ENCODE data around the gene GSK3A.

GSK3A gene

DNA sequence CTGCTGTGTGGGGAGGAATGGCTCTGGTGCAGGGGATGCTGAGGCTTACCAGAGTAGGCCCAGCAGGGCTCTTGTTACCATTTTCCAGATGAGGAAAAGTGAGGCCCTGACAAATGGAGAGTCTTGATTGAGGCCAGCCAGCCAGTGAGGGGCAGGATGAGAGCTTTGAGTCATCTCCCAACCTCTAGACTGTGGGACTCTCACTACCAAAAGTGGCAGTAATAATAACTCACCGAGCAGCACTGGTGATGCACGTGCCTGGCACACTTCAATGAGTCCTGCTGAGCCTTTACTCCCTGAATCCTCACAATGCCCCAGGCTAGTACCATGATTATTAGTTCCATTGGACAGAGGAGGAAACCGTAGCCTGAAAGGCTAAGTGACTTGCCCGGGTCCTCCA, 34.4 kb upstream of the GSK3A start:
- ChIA-PET CTCF (interaction anchor here (0.9 to 7.5 kb wide), 3 partner anchors 30 to 100 kb away, joined by 3 to 276 read pairs (median 3); partner anchors contain the start of gene GSK3A), POLR2A (interaction anchor here (1.4 to 12.3 kb wide), 2 partner anchors 8 to 30 kb away, joined by 6 to 242 read pairs; partner anchors contain the start of genes CIC and GSK3A)
- peaks cover 5 to 42% of the 10 kb centered on the region in 2 experiments for H3K36me3 ChIP-seq (ENCODE audit: control insufficient read depth in 2 of 2, insufficient read depth in 1 of 2, low read length in 2 of 2)
- TF ChIP-seq GLIS2 (tag by site-specific recombination; IDR thresholded peaks at IDR 0.05) (no peak), ZNF324 (tag by site-specific recombination; IDR thresholded peaks at IDR 0.05) (no peak), ZNF701 (tag by site-specific recombination; IDR thresholded peaks at IDR 0.05) (no peak), KLF8 (tag by site-specific recombination; IDR thresholded peaks at IDR 0.05) (0 out of 2 replicates have a peak, but pooled peaks have one; percentile 19), YY1 (tag by site-specific recombination; IDR thresholded peaks at IDR 0.05) (no peak), ZNF221 (tag by site-specific recombination; IDR thresholded peaks at IDR 0.05; ENCODE audit: borderline replicate concordance) (no peak), SP7 (tag by site-specific recombination; IDR thresholded peaks at IDR 0.05) (peak; percentile 81), ZNF514 (tag by site-specific recombination; IDR thresholded peaks at IDR 0.05) (no peak), ZNF660 (tag by site-specific recombination; IDR thresholded peaks at IDR 0.05) (no peak), ZIC2 (tag by site-specific recombination; IDR thresholded peaks at IDR 0.05) (peak; percentile 12; the same call in 1 of the 2 replicates), PRDM1 (tag by site-specific recombination; IDR thresholded peaks at IDR 0.05) (peak; percentile 81)
- TF ChIP-seq, protein P1, sequence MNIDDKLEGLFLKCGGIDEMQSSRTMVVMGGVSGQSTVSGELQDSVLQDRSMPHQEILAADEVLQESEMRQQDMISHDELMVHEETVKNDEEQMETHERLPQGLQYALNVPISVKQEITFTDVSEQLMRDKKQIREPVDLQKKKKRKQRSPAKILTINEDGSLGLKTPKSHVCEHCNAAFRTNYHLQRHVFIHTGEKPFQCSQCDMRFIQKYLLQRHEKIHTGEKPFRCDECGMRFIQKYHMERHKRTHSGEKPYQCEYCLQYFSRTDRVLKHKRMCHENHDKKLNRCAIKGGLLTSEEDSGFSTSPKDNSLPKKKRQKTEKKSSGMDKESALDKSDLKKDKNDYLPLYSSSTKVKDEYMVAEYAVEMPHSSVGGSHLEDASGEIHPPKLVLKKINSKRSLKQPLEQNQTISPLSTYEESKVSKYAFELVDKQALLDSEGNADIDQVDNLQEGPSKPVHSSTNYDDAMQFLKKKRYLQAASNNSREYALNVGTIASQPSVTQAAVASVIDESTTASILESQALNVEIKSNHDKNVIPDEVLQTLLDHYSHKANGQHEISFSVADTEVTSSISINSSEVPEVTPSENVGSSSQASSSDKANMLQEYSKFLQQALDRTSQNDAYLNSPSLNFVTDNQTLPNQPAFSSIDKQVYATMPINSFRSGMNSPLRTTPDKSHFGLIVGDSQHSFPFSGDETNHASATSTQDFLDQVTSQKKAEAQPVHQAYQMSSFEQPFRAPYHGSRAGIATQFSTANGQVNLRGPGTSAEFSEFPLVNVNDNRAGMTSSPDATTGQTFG (tag by site-specific recombination; IDR thresholded peaks at IDR 0.05; ENCODE audit: borderline replicate concordance), result no peak
- TF ChIP-seq, protein P2, sequence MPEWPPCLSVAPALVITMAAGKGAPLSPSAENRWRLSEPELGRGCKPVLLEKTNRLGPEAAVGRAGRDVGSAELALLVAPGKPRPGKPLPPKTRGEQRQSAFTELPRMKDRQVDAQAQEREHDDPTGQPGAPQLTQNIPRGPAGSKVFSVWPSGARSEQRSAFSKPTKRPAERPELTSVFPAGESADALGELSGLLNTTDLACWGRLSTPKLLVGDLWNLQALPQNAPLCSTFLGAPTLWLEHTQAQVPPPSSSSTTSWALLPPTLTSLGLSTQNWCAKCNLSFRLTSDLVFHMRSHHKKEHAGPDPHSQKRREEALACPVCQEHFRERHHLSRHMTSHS (tag by site-specific recombination; IDR thresholded peaks at IDR 0.05), result no peak
- 0 out of 2 replicates have a peak overlapping the region, but pooled peaks have one; percentile 7 for H3K27ac ChIP-seq (ENCODE audit: extremely low read depth, low read depth, low read length)
- H3K4me3 ChIP-seq (ENCODE audit: low read depth, low read length), result no peak overlapping the region
- peaks cover 22% of the 10 kb centered on the region for H3K4me1 ChIP-seq (ENCODE audit: control insufficient read depth, insufficient read depth, low read length)
- H3K9me3 ChIP-seq (ENCODE audit: control insufficient read depth, insufficient read depth, low read depth, low read length), result no peaks in the 10 kb centered on the region

DNA sequence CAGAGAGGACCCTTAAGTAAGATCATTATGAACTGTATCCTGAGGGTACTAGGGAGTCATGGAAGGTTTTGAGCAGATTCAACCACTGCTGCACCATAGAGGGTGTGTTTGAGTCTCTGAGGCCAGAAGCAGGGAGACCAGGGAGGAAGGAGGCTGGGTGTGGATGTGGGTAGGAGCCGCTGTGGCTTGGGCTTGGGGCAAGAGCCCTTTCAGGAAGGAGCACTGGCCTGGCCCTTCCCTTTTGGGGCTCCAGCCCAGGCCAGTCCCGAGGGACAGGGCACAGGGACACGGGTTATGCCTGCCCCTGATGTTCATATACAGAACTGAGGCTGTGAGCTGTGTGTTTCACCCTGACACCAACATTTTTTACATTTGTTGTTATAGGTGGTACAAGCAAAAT, 33.9 kb upstream of the GSK3A start:
- POLR2A ChIA-PET, result interaction anchor here (12.3 kb wide), 1 partner anchor 29 kb away, joined by 242 read pairs; the partner anchor contains the start of gene GSK3A
- CTCF ChIA-PET, result interaction anchor here (0.9 to 7.5 kb wide), 3 partner anchors 29 to 99 kb away, joined by 3 to 276 read pairs (median 3); partner anchors contain the start of gene GSK3A
- Histone ChIP-seq H3K36me3 (ENCODE audit: control insufficient read depth in 2 of 2, insufficient read depth in 1 of 2, low read length in 2 of 2) (peaks cover 5 to 47% of the 10 kb centered on the region in 2 experiments), H3K9me3 (ENCODE audit: control insufficient read depth, insufficient read depth, low read depth, low read length) (no peaks in the 10 kb centered on the region), H3K4me1 (ENCODE audit: control insufficient read depth, insufficient read depth, low read length) (peaks cover 17% of the 10 kb centered on the region), H3K27ac (ENCODE audit: extremely low read depth, low read depth, low read length) (0 out of 2 replicates have a peak overlapping the region, but pooled peaks have one; percentile 44), H3K4me3 (ENCODE audit: low read depth, low read length) (no peak overlapping the region)
- TF ChIP-seq, protein P3, sequence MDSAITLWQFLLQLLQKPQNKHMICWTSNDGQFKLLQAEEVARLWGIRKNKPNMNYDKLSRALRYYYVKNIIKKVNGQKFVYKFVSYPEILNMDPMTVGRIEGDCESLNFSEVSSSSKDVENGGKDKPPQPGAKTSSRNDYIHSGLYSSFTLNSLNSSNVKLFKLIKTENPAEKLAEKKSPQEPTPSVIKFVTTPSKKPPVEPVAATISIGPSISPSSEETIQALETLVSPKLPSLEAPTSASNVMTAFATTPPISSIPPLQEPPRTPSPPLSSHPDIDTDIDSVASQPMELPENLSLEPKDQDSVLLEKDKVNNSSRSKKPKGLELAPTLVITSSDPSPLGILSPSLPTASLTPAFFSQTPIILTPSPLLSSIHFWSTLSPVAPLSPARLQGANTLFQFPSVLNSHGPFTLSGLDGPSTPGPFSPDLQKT (IDR thresholded peaks at IDR 0.05; ENCODE audit: borderline replicate concordance, low read depth, low read length), result no peak
- TF ChIP-seq ZNF133 (tag by site-specific recombination; IDR thresholded peaks at IDR 0.05) (no peak), ZNF16 (tag by site-specific recombination; IDR thresholded peaks at IDR 0.05; ENCODE audit: low read depth) (peak; percentile 82), ZNF214 (tag by site-specific recombination; IDR thresholded peaks at IDR 0.05; ENCODE audit: borderline replicate concordance) (no peak), ZNF610 (tag by site-specific recombination; IDR thresholded peaks at IDR 0.05; ENCODE audit: borderline replicate concordance) (no peak)
- TF ChIP-seq, protein P4, sequence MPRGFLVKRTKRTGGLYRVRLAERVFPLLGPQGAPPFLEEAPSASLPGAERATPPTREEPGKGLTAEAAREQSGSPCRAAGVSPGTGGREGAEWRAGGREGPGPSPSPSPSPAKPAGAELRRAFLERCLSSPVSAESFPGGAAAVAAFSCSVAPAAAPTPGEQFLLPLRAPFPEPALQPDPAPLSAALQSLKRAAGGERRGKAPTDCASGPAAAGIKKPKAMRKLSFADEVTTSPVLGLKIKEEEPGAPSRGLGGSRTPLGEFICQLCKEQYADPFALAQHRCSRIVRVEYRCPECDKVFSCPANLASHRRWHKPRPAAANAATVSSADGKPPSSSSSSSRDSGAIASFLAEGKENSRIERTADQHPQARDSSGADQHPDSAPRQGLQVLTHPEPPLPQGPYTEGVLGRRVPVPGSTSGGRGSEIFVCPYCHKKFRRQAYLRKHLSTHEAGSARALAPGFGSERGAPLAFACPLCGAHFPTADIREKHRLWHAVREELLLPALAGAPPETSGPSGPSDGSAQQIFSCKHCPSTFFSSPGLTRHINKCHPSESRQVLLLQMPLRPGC (tag by site-specific recombination; IDR thresholded peaks at IDR 0.05), result no peak
- TF ChIP-seq, protein P5, sequence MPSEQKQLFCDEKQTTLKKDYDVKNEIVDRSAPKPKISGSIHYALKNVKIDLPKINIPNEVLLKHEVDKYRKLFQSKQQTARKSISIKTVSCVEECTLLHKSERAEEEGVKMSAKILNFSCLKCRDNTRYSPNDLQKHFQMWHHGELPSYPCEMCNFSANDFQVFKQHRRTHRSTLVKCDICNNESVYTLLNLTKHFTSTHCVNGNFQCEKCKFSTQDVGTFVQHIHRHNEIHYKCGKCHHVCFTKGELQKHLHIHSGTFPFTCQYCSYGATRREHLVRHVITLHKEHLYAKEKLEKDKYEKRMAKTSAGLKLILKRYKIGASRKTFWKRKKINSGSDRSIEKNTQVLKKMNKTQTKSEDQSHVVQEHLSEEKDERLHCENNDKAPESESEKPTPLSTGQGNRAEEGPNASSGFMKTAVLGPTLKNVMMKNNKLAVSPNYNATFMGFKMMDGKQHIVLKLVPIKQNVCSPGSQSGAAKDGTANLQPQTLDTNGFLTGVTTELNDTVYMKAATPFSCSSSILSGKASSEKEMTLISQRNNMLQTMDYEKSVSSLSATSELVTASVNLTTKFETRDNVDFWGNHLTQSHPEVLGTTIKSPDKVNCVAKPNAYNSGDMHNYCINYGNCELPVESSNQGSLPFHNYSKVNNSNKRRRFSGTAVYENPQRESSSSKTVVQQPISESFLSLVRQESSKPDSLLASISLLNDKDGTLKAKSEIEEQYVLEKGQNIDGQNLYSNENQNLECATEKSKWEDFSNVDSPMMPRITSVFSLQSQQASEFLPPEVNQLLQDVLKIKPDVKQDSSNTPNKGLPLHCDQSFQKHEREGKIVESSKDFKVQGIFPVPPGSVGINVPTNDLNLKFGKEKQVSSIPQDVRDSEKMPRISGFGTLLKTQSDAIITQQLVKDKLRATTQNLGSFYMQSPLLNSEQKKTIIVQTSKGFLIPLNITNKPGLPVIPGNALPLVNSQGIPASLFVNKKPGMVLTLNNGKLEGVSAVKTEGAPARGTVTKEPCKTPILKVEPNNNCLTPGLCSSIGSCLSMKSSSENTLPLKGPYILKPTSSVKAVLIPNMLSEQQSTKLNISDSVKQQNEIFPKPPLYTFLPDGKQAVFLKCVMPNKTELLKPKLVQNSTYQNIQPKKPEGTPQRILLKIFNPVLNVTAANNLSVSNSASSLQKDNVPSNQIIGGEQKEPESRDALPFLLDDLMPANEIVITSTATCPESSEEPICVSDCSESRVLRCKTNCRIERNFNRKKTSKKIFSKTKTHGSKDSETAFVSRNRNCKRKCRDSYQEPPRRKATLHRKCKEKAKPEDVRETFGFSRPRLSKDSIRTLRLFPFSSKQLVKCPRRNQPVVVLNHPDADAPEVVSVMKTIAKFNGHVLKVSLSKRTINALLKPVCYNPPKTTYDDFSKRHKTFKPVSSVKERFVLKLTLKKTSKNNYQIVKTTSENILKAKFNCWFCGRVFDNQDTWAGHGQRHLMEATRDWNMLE (tag by site-specific recombination; conservative IDR thresholded peaks at IDR 0.05; ENCODE audit: low read depth), result no peak
